Ovary (tissue), 9 donors: ENCODE results near the gene TAF11L8. TPM values are rescaled to one million over a fixed set of nuclear protein-coding genes. Genes with fewer than 3 reads are reported as not detected.
"Not testable (repeated sequence)": the region's sequence is repeated elsewhere in the genome, so short reads cannot be mapped to it uniquely, and the experiment has no call there.

Source experiments
- DNase-seq, 5 donors: peaks; one replicate each; pipeline ENCODE4 v3.0.0-alpha.2; 2019 to 2020
- H3K27ac ChIP-seq, 2 donors: fragments of 200-600 bp; one replicate each; pipeline versions ENCODE4 v1.5.1 to v1.8.0; 2019 to 2022
- H3K27me3 ChIP-seq: fragments of 200-600 bp; one replicate; pipeline ENCODE4 v1.8.0; 2022
- H3K36me3 ChIP-seq: fragments of 200-600 bp; sonication (generic); one replicate; pipeline ENCODE4 v1.5.1; 2019
- H3K4me1 ChIP-seq: one replicate; pipeline ENCODE4 v1.8.1; 2013; ENCODE audit warnings: mild to moderate bottlenecking, moderate library complexity; ENCODE audit not compliant: insufficient read depth
- H3K4me3 ChIP-seq: fragments of 200-600 bp; sonication (generic); one replicate; pipeline ENCODE4 v1.5.1; 2017
- H3K9me3 ChIP-seq, 2 donors: fragments of 200-600 bp in 1 of 2; sonication (generic) in 1 of 2; one replicate each; pipeline versions ENCODE4 v1.5.1 to v1.8.1; 2013 to 2019; ENCODE audit warnings: mild to moderate bottlenecking in 1 of 2, moderate library complexity in 1 of 2
- CTCF ChIP-seq, 3 donors: fragments of 450-650 bp in 2 of 3; fragments of 200-600 bp in 1 of 3; IDR thresholded peaks; one replicate each; pipeline versions ENCODE4 v1.5.1 to v1.8.0; 2016 to 2022; ENCODE audit warnings: antibody characterized with exemption in 3 of 3, mild to moderate bottlenecking in 1 of 3
- EP300 ChIP-seq: sonication (generic); formaldehyde crosslinking; IDR thresholded peaks from one replicate; pipeline ENCODE4 v1.6.1; 2017; ENCODE audit warnings: antibody characterized with exemption
- POLR2A ChIP-seq: fragments of 450-650 bp; IDR thresholded peaks from one replicate; pipeline ENCODE4 v1.6.1; 2017; ENCODE audit warnings: antibody characterized with exemption, mild to moderate bottlenecking, moderate library complexity
- WGBS, 3 donors: extraction: QIAGEN DNeasy Blood & Tissue Kit in 1 of 3; methylation state at CpG; one replicate each; pipeline versions ENCODE4 v1.1.5 to v1.1.7; 2013 to 2017; 5-methylcytosine and 5-hydroxymethylcytosine counted together
- intact Hi-C, 4 donors: fragments of 100-400 bp; cut with DNase I; formaldehyde crosslinking; loops; one replicate each; pipeline versions ENCODE4 v1.11.0 to v1.15.1; 2022 to 2023
- polyA plus RNA-seq, 2 donors: library from polyadenylated mRNA; stranded (reverse); fragments of 200-250 nt in 1 of 2; fragments of 350-450 nt in 1 of 2; fragmentation: Illumina TruSeq in 1 of 2; extraction: RNeasy Lipid Tissue Mini Kit (QIAGEN cat#74804) in 1 of 2; gene quantifications; one replicate each; pipeline ENCODE4 v1.2.3, GENCODE V29; 2013 to 2014
- total RNA-seq, 7 donors: library from RNA; depleted of rRNA in 2 of 7; stranded (reverse); fragments of >200 nt in 2 of 7; fragmentation: NEBNext Ultra II Directional in 3 of 7; extraction: Animal tissue kit (Norgen Biotek cat#: 25700) in 3 of 7; gene quantifications; one replicate each; pipeline versions ENCODE4 v1.1.0 to v1.2.4, GENCODE V29; 2016 to 2023
- donor health status: DM: no; HTN: no; CAD: no; lungs with moderate emphysema.
- donor health status: DM: no; HTN: no; CAD: no.
- donor health status: Bipolar disorder and iron deficiency.
- donor health status: DM: yes; HTN: yes; CAD: no.
- donor health status: DM: no; HTN: no; CAD: no.
- donor health status: DM: yes; HTN: yes; CAD: no.

TAF11L8 gene
- total and polyA plus RNA-seq, 9 donors: not detected

GRCh38 chr5:17619354-17619753 is 28.6 kb upstream of the TAF11L8 start:
- TF ChIP-seq POLR2A (no peak), EP300 (no peak), CTCF (IDR thresholded peaks at IDR 0.05) (no peak)
- DNase-seq: no peak
- 71 to 86% (median 85%) methylated on average over 3 of the region's 3 CpGs for WGBS, 3 donors
- no peaks in the 10 kb centered on the region for H3K9me3 ChIP-seq
- no peaks in the 10 kb centered on the region for H3K36me3 ChIP-seq
- intact Hi-C loops: no loop called here
- H3K4me1 ChIP-seq: no peaks in the 10 kb centered on the region
- no peak overlapping the region for H3K4me3 ChIP-seq
- H3K27ac ChIP-seq: no peak overlapping the region
- H3K27me3 ChIP-seq: no peaks in the 10 kb centered on the region

GRCh38 chr5:17614872-17615605 is 24.3 kb upstream of the TAF11L8 start:
- no peak overlapping the region for H3K4me3 ChIP-seq
- no peak overlapping the region for H3K27ac ChIP-seq
- no peaks in the 10 kb centered on the region for H3K36me3 ChIP-seq
- TF ChIP-seq POLR2A (no peak), CTCF (IDR thresholded peaks at IDR 0.05) (no peak), EP300 (no peak)
- DNase-seq: no peak
- no peaks in the 10 kb centered on the region for H3K9me3 ChIP-seq
- intact Hi-C loops: no loop called here
- no peaks in the 10 kb centered on the region for H3K4me1 ChIP-seq
- H3K27me3 ChIP-seq: no peaks in the 10 kb centered on the region
- 85 to 95% (median 87%) methylated on average over 13 to 17 of the region's 17 CpGs for WGBS, 3 donors

- H3K36me3 ChIP-seq, intact Hi-C loops, H3K4me1 ChIP-seq, H3K27ac ChIP-seq, H3K27me3 ChIP-seq, H3K9me3 ChIP-seq, H3K4me3 ChIP-seq, DNase-seq: not testable (repeated sequence)
- WGBS, 3 donors: 20 to 66% (median 52%) methylated on average over 1 to 2 of the region's 2 CpGs
Observed at GRCh38 chr5:17610092-17610491, 19.3 kb upstream of the TAF11L8 start, which contains the start of gene TAF11L12. Gene TAF11L12 (plus strand): TSS chr5:17610392.

- H3K27me3 ChIP-seq, H3K27ac ChIP-seq, H3K9me3 ChIP-seq, DNase-seq, H3K4me1 ChIP-seq, H3K36me3 ChIP-seq, H3K4me3 ChIP-seq, intact Hi-C loops: not testable (repeated sequence)
- 85 to 91% (median 90%) methylated on average over 4 of the region's 4 CpGs for WGBS, 3 donors
Observed at GRCh38 chr5:17607461-17607860, 16.7 kb upstream of the TAF11L8 start.

- Histone ChIP-seq H3K27me3 (no peaks in the 10 kb centered on the region), H3K4me1 (no peaks in the 10 kb centered on the region), H3K9me3 (no peaks in the 10 kb centered on the region), H3K36me3 (no peaks in the 10 kb centered on the region), H3K4me3 (no peak overlapping the region), H3K27ac (no peak overlapping the region)
- no peak for DNase-seq
- TF ChIP-seq POLR2A: no peak
- TF ChIP-seq CTCF (IDR thresholded peaks at IDR 0.05): no peak
- TF ChIP-seq EP300: no peak
- intact Hi-C loops: no loop called here
- WGBS, 3 donors: 86 to 88% (median 87%) methylated on average over 14 of the region's 14 CpGs
Observed at GRCh38 chr5:17604951-17605350, 14.2 kb upstream of the TAF11L8 start.

GRCh38 chr5:17603880-17604279 is 13.1 kb upstream of the TAF11L8 start, which contains the start of gene TAF11L11:
Gene TAF11L11 (plus strand): TSS chr5:17604183.
- H3K36me3 ChIP-seq, H3K4me1 ChIP-seq, H3K27me3 ChIP-seq, H3K9me3 ChIP-seq, H3K4me3 ChIP-seq, DNase-seq, H3K27ac ChIP-seq, intact Hi-C loops: not testable (repeated sequence)
- 64 to 70% (median 67%) methylated on average over 6 of the region's 6 CpGs for whole genome bisulfite sequencing, 3 donors

GRCh38 chr5:17597728-17598127 is 7.0 kb upstream of the TAF11L8 start, which contains the start of gene TAF11L10:
Gene TAF11L10 (minus strand): TSS chr5:17597828.
- H3K4me1 ChIP-seq, H3K4me3 ChIP-seq, H3K36me3 ChIP-seq, intact Hi-C loops, H3K27me3 ChIP-seq, H3K27ac ChIP-seq, H3K9me3 ChIP-seq, DNase-seq: not testable (repeated sequence)
- 100% methylated on average over 3 of the region's 15 CpGs; no CpG with 5 or more reads in 2 of the 3 donors for WGBS, 3 donors

- H3K4me3 ChIP-seq, DNase-seq, H3K27me3 ChIP-seq, H3K36me3 ChIP-seq, intact Hi-C loops, H3K9me3 ChIP-seq, H3K4me1 ChIP-seq, H3K27ac ChIP-seq: not testable (repeated sequence)
- WGBS, 3 donors: 91 to 97% (median 93%) methylated on average over 10 to 13 of the region's 15 CpGs
Observed at GRCh38 chr5:17594255-17594654, 3.5 kb upstream of the TAF11L8 start, which contains the start of gene TAF11L9. Gene TAF11L9 (minus strand): TSS chr5:17594394.

- WGBS, 3 donors: no CpG with 5 or more reads among the region's 16 CpGs
- H3K4me3 ChIP-seq, intact Hi-C loops, H3K4me1 ChIP-seq, H3K36me3 ChIP-seq, H3K27ac ChIP-seq, DNase-seq, H3K9me3 ChIP-seq, H3K27me3 ChIP-seq: not testable (repeated sequence)
Observed at GRCh38 chr5:17585658-17586057, 5.1 kb downstream of the TAF11L8 start, which contains the start of gene TAF11L7. Gene TAF11L7 (minus strand): TSS chr5:17585758.
